HFFc6 (cell line): ENCODE data around the gene FAM83E. TPM values are rescaled to one million over a fixed set of nuclear protein-coding genes. Genes with fewer than 3 reads are reported as not detected.

Source experiments
- DNase-seq: peaks from one replicate; pipeline ENCODE4 v3.0.0-alpha.2; 2018
- H3K27ac Mint-ChIP-seq: 2 replicates; pipeline ENCODE4 v1.8.0; 2020; ENCODE audit warnings: mild to moderate bottlenecking, mixed read lengths
- H3K27me3 Mint-ChIP-seq: 2 replicates; pipeline ENCODE4 v1.8.0; 2021; ENCODE audit warnings: mild to moderate bottlenecking, moderate library complexity, mixed read lengths; ENCODE audit not compliant: insufficient read depth
- H3K36me3 Mint-ChIP-seq: 2 replicates; pipeline ENCODE4 v1.8.0; 2021; ENCODE audit warnings: low read depth, mixed read lengths
- H3K4me1 Mint-ChIP-seq: 2 replicates; pipeline ENCODE4 v1.8.0; 2020; ENCODE audit warnings: low read depth, mixed read lengths
- H3K4me3 Mint-ChIP-seq: 2 replicates; pipeline ENCODE4 v1.8.0; 2020; ENCODE audit warnings: mild to moderate bottlenecking, moderate library complexity, mixed read lengths
- H3K9me3 Mint-ChIP-seq: 2 replicates; pipeline ENCODE4 v1.8.0; 2020; ENCODE audit warnings: mild to moderate bottlenecking, mixed read lengths
- CTCF ChIP-seq: fragments of 200-600 bp; sonication (generic); IDR thresholded peaks from 2 replicates; pipeline ENCODE4 v1.5.0; 2021; ENCODE audit warnings: antibody characterized with exemption, mild to moderate bottlenecking
- total RNA-seq, 6 experiments: library from RNA; stranded (reverse); fragmentation: NEBNext Ultra II Directional; extraction: Animal tissue kit (Norgen Biotek cat#: 25700); gene quantifications; 2 replicates in 1 of 6; 3 replicates in 5 of 6; pipeline ENCODE4 v1.2.3, GENCODE V29; 2021

Gene FAM83E
- total RNA-seq, 6 experiments from 2014 or later, result 0.23 to 0.99 (median 0.54) TPM

- H3K4me3 Mint-ChIP-seq, result no peak overlapping the region
- no peak overlapping the region for H3K27ac Mint-ChIP-seq
- H3K9me3 Mint-ChIP-seq, result no peaks in the 10 kb centered on the region
- peaks cover 3% of the 10 kb centered on the region for H3K27me3 Mint-ChIP-seq
- no peak for TF ChIP-seq CTCF
- no peak for DNase-seq
- peaks cover 13% of the 10 kb centered on the region for H3K4me1 Mint-ChIP-seq
- H3K36me3 Mint-ChIP-seq, result no peaks in the 10 kb centered on the region
These were observed 38.8 kb downstream of the FAM83E start for GRCh38 chr19:48575931-48576622.

GRCh38 chr19:48573163-48573505 lies 41.7 kb downstream of the FAM83E start:
- Mint-ChIP-seq H3K36me3 (no peaks in the 10 kb centered on the region), H3K27ac (no peak overlapping the region), H3K4me1 (peaks cover 17% of the 10 kb centered on the region)

GRCh38 chr19:48571378-48572162 lies 43.3 kb downstream of the FAM83E start:
- H3K9me3 Mint-ChIP-seq, result no peaks in the 10 kb centered on the region
- no peaks in the 10 kb centered on the region for H3K36me3 Mint-ChIP-seq
- TF ChIP-seq CTCF, result no peak
- peaks cover 8% of the 10 kb centered on the region for H3K27me3 Mint-ChIP-seq
- no peak overlapping the region for H3K4me3 Mint-ChIP-seq
- H3K27ac Mint-ChIP-seq, result no peak overlapping the region
- peaks cover 28% of the 10 kb centered on the region for H3K4me1 Mint-ChIP-seq
- DNase-seq, result no peak

More at GRCh38 chr19:48573163-48573505, 41.7 kb downstream of the FAM83E start:
- Mint-ChIP-seq H3K4me3 (no peak overlapping the region), H3K27me3 (peaks cover 6% of the 10 kb centered on the region), H3K9me3 (no peaks in the 10 kb centered on the region)
- no peak for DNase-seq
- no peak for TF ChIP-seq CTCF

- Mint-ChIP-seq H3K27me3 (peaks cover 8% of the 10 kb centered on the region), H3K36me3 (no peaks in the 10 kb centered on the region), H3K27ac (no peak overlapping the region), H3K4me3 (no peak overlapping the region), H3K4me1 (peaks cover 37% of the 10 kb centered on the region), H3K9me3 (no peaks in the 10 kb centered on the region)
- TF ChIP-seq CTCF, result no peak
- peak; percentile 21 for DNase-seq
These were observed 45.1 kb downstream of the FAM83E start for GRCh38 chr19:48569814-48570213.

- peaks cover 8% of the 10 kb centered on the region for H3K27me3 Mint-ChIP-seq
- no peak for TF ChIP-seq CTCF
- H3K4me1 Mint-ChIP-seq, result peaks cover 33% of the 10 kb centered on the region
- H3K27ac Mint-ChIP-seq, result peak overlapping the region; percentile 82
- no peaks in the 10 kb centered on the region for H3K9me3 Mint-ChIP-seq
- peak overlapping the region; percentile 65 for H3K4me3 Mint-ChIP-seq
- peak; percentile 89 for DNase-seq
- no peaks in the 10 kb centered on the region for H3K36me3 Mint-ChIP-seq
These were observed 46.5 kb downstream of the FAM83E start for GRCh38 chr19:48568345-48568886.
